GM23248 (cell line): ENCODE data around the gene MMEL1. TPM values are rescaled to one million over a fixed set of nuclear protein-coding genes. Genes with fewer than 3 reads are reported as not detected.
"Not testable (repeated sequence)": the region's sequence is repeated elsewhere in the genome, so short reads cannot be mapped to it uniquely, and the experiment has no call there.

Experiments used
- DNase-seq: peaks from one replicate; pipeline ENCODE4 v3.0.0-alpha.2; 2015
- H2AFZ ChIP-seq: fragments of 200-600 bp; sonication (generic); 2 replicates; pipeline ENCODE4 v1.6.1; 2016; ENCODE audit warnings: antibody characterized with exemption
- H3F3A ChIP-seq: fragments of 200-600 bp; sonication (generic); 2 replicates; pipeline ENCODE4 v1.6.1; 2016; ENCODE audit warnings: mild to moderate bottlenecking, antibody characterized with exemption, mixed run types; ENCODE audit not compliant: insufficient read depth
- H3K27ac ChIP-seq: fragments of 200-600 bp; sonication (generic); 2 replicates; pipeline ENCODE4 v1.5.1; 2016; ENCODE audit warnings: mild to moderate bottlenecking
- H3K27me3 ChIP-seq: fragments of 200-600 bp; sonication (generic); replicated peaks from 2 replicates; pipeline ENCODE4 v1.6.1; 2016; ENCODE audit warnings: mild to moderate bottlenecking; ENCODE audit not compliant: insufficient read depth
- H3K36me3 ChIP-seq: fragments of 200-600 bp; sonication (generic); 2 replicates; pipeline ENCODE4 v1.6.1; 2016; ENCODE audit warnings: low read depth, mild to moderate bottlenecking
- H3K4me1 ChIP-seq: fragments of 200-600 bp; sonication (generic); 2 replicates; pipeline ENCODE4 v1.6.1; 2016; ENCODE audit warnings: mild to moderate bottlenecking; ENCODE audit not compliant: insufficient read depth
- H3K4me2 ChIP-seq: fragments of 200-600 bp; sonication (generic); one replicate; pipeline ENCODE4 v1.6.1; 2016; ENCODE audit warnings: mild to moderate bottlenecking; ENCODE audit not compliant: unreplicated experiment
- H3K4me3 ChIP-seq: fragments of 200-600 bp; sonication (generic); 2 replicates; pipeline ENCODE4 v1.5.1; 2016; ENCODE audit warnings: mild to moderate bottlenecking
- H3K79me2 ChIP-seq: fragments of 200-600 bp; sonication (generic); 2 replicates; pipeline ENCODE4 v1.6.1; 2016; ENCODE audit warnings: mild to moderate bottlenecking; ENCODE audit not compliant: insufficient read depth
- H3K9ac ChIP-seq: fragments of 200-600 bp; sonication (generic); 2 replicates; pipeline ENCODE4 v1.6.1; 2016; ENCODE audit warnings: mild to moderate bottlenecking
- H3K9me2 ChIP-seq: fragments of 200-600 bp; sonication (generic); 2 replicates; pipeline ENCODE4 v1.6.1; 2016; ENCODE audit warnings: mixed run types, mild to moderate bottlenecking, moderate library complexity; ENCODE audit not compliant: insufficient read depth
- H3K9me3 ChIP-seq: fragments of 200-600 bp; sonication (generic); one replicate; pipeline ENCODE4 v1.6.1; 2017; ENCODE audit warnings: low read depth
- H4K20me1 ChIP-seq: fragments of 200-600 bp; sonication (generic); 2 replicates; pipeline ENCODE4 v1.6.0; 2016; ENCODE audit not compliant: insufficient read depth
- EZH2 ChIP-seq: fragments of 200-600 bp; sonication (generic); IDR thresholded peaks from 2 replicates; pipeline ENCODE4 v1.6.1; 2018; ENCODE audit warnings: antibody characterized with exemption, mild to moderate bottlenecking; ENCODE audit not compliant: insufficient read depth, poor library complexity, severe bottlenecking
- EZH2phosphoT487 ChIP-seq: fragments of 200-600 bp; sonication (generic); IDR thresholded peaks from 2 replicates; pipeline ENCODE4 v1.6.1; 2018; ENCODE audit warnings: antibody characterized with exemption, moderate library complexity, mild to moderate bottlenecking, low read depth; ENCODE audit not compliant: insufficient read depth
- WGBS, 2 experiments: methylation state at CpG; one replicate each; pipeline ENCODE4 v1.1.6; 2015 to 2017; ENCODE audit warnings: low lambda C conversion rate in 2 of 2, low coverage in 1 of 2; ENCODE audit errors: missing lambda C conversion rate in 2 of 2; 5-methylcytosine and 5-hydroxymethylcytosine counted together
- in situ Hi-C: fragments of 300-500 bp; cut with MboI; formaldehyde crosslinking; loops from 2 replicates; pipeline ENCODE4 v1.15.0; 2020
- polyA plus RNA-seq: library from polyadenylated mRNA; unstranded; fragments of >200 nt; fragmentation: Nextera tagmentation; extraction: Ambion mirVana; gene quantifications from 2 replicates; pipeline ENCODE4 v1.2.1, GENCODE V29; 2016
- total RNA-seq: library from RNA; depleted of rRNA; stranded (reverse); fragments of >200 nt; shearing (Covaris generic); gene quantifications from 2 replicates; pipeline ENCODE4 v1.2.3, GENCODE V29; 2014

The MMEL1 gene
- total and polyA plus RNA-seq, 2 experiments from 2014 or later: not detected

DNA sequence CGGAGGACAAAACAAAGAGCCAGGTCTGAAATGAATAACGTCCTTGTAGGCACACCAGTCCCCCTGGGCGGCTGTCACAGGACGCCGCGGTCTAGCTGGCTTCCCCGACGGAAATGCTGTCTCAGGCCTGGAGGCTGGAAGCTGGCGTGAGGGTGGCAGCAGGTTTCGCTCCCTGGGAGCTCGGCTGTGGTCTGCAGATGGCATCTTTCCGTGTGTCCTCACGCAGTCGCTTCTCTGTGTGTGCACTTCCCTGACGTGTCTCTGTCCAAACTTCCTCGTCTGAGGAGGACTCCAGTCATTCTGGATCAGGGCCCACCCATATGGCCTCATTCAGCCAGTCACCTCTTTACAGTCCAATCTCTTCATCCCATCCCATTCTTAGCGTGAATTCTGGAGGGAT is 62.5 kb downstream of the MMEL1 start:
- 51 to 62% methylated on average over 15 to 17 of the region's 17 CpGs for WGBS, 2 experiments
- H3K27ac ChIP-seq: no peak overlapping the region
- no peak overlapping the region for H3K9ac ChIP-seq
- no peak for TF ChIP-seq EZH2
- TF ChIP-seq EZH2phosphoT487: no peak
- no peaks in the 10 kb centered on the region for H3K36me3 ChIP-seq
- no peaks in the 10 kb centered on the region for H3K9me2 ChIP-seq
- no peak for DNase-seq
- H3K27me3 ChIP-seq: peaks cover 32% of the 10 kb centered on the region
- H4K20me1 ChIP-seq: no peaks in the 10 kb centered on the region
- no peaks in the 10 kb centered on the region for H3K4me1 ChIP-seq
- in situ Hi-C loops: no loop called here
- no peak overlapping the region for H3K4me3 ChIP-seq
- H3K9me3 ChIP-seq: no peaks in the 10 kb centered on the region
- H3K4me2 ChIP-seq: no peak overlapping the region
- no peaks in the 10 kb centered on the region for H3K79me2 ChIP-seq
- H2AFZ ChIP-seq: no peak overlapping the region
- no peaks in the 10 kb centered on the region for H3F3A ChIP-seq

DNA sequence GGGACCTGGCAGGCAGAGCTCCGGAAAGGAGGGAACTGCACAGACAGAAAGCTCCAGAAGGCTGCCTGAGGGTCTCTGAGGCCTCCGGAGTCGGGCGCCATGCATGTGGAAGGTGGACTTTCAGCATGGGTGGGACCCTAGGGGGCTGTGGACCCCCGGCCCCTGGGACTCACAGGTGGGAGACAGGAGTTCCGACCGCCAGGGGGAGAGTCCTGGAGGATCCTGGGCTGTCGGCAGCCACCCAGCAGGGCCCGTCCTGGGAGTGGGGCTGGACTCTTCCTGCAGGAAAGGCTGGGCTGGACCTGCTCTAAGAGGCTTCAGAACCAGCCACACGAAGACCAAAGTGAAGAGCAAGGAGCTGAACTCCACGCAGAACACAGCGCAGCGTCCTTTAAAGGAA is 63.1 kb downstream of the MMEL1 start:
- 59 to 65% methylated on average over 13 of the region's 13 CpGs for WGBS, 2 experiments
- in situ Hi-C loops, H3K9me3 ChIP-seq, DNase-seq, H3F3A ChIP-seq, H3K9me2 ChIP-seq, H2AFZ ChIP-seq, H4K20me1 ChIP-seq, H3K79me2 ChIP-seq, H3K4me1 ChIP-seq, H3K9ac ChIP-seq, H3K27ac ChIP-seq, H3K4me3 ChIP-seq, H3K36me3 ChIP-seq, H3K4me2 ChIP-seq: not testable (repeated sequence)
- peaks cover 37% of the 10 kb centered on the region for H3K27me3 ChIP-seq

DNA sequence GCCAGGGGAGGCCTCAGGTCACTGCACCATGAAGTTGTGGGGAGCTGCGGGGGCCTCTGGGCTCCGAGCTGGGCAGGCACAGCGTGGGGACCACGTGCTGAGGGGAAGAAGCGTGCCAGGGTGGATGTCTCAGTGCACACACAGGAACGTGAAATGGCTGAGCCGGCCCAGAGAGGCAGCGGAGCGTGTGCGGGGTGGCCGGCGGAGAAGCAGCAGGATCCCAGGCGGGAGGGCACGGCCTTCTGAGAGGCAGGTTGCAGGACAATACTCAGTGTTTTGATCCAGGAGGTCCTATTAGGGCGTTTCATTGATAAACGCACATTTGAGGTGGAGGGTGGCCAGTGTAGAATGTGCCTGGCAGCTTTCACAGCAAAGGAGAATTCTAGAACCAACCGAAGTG is 63.8 kb downstream of the MMEL1 start:
- H3K4me2 ChIP-seq: no peak overlapping the region
- H2AFZ ChIP-seq: no peak overlapping the region
- H3K9ac ChIP-seq: no peak overlapping the region
- no peaks in the 10 kb centered on the region for H3K9me2 ChIP-seq
- peaks cover 32% of the 10 kb centered on the region for H3K27me3 ChIP-seq
- no peaks in the 10 kb centered on the region for H3K4me1 ChIP-seq
- DNase-seq: no peak
- no peak overlapping the region for H3K4me3 ChIP-seq
- no peaks in the 10 kb centered on the region for H3K79me2 ChIP-seq
- TF ChIP-seq EZH2 (no peak), EZH2phosphoT487 (no peak)
- in situ Hi-C loops: no loop called here
- H3K9me3 ChIP-seq: no peaks in the 10 kb centered on the region
- H3K36me3 ChIP-seq: no peaks in the 10 kb centered on the region
- no peak overlapping the region for H3K27ac ChIP-seq
- no peaks in the 10 kb centered on the region for H4K20me1 ChIP-seq
- 63 to 78% methylated on average over 15 to 17 of the region's 17 CpGs for WGBS, 2 experiments
- no peaks in the 10 kb centered on the region for H3F3A ChIP-seq

DNA sequence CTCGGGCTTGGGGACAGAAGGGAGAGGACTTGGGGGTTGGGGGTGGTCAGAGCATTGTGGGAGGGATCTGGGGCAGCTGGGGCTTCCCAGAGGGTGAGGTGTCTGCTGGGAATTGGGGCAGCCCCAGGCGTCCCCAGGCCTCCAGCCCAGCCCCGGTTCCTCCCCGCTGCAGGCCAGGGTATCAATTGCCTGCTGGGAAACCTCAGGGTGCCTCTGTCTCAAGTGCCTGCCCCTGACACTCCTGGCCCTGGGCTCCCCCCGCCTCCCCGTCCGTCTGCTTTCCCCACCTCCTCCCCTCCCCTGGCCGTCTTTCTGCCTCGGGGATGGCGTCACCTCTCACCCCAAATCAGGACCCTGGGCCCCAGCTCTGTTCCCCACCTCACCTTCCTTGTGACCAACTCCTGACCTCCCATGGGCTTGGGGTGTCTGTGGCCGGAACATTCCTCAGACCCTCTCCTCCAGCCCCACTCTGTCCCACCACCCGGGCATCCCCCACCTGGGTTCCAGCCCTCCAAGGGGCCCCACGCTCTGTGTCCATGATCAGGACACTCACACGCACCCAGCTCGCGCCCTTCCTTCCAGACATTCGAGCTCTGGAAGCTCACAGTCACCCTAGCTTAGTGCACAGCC is 64.5 kb downstream of the MMEL1 start:
- H3K36me3 ChIP-seq, H3K4me2 ChIP-seq, H3K9me2 ChIP-seq, H3K9ac ChIP-seq, H3F3A ChIP-seq, DNase-seq, H3K4me1 ChIP-seq, H3K27ac ChIP-seq, H2AFZ ChIP-seq, H3K79me2 ChIP-seq, H3K4me3 ChIP-seq, H3K9me3 ChIP-seq, H4K20me1 ChIP-seq, in situ Hi-C loops: not testable (repeated sequence)
- peaks cover 25% of the 10 kb centered on the region for H3K27me3 ChIP-seq
- WGBS, 2 experiments: 16 to 26% methylated on average over 5 to 8 of the region's 17 CpGs

DNA sequence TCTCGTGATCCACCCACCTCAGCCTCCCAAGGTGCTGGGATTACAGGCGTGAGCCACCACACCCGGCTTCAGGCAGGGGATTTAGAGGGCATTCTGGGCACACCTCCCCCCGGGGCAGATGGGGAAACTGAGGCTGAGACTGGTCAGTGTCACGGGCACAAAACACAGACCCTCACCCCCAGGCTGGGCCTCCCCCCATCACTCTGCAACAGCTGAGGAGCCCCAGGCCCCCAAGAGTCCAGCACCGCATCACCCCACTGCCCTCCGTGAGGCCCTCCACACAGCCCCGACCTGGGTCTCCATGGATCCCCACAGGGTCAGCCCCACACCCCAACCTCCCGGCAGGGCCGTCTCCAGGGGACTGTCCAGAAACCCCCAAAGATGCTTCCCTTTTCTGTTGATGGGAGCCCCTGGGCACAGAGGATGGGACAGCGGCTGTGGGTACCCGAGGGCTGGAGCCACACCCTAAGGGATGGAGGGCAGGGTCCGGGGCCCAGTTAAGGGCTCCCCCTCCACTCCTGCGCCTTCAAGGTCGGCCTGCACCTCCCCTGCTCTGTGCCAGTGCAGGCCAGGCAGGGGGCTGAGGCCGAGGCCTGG is 65.6 kb downstream of the MMEL1 start:
- no peaks in the 10 kb centered on the region for H3K9me3 ChIP-seq
- H3K4me2 ChIP-seq: no peak overlapping the region
- 40 to 52% methylated on average over 15 to 16 of the region's 16 CpGs for WGBS, 2 experiments
- H3K4me1 ChIP-seq: no peaks in the 10 kb centered on the region
- H3K79me2 ChIP-seq: no peaks in the 10 kb centered on the region
- no peaks in the 10 kb centered on the region for H3F3A ChIP-seq
- no peak overlapping the region for H3K4me3 ChIP-seq
- H3K9ac ChIP-seq: no peak overlapping the region
- H4K20me1 ChIP-seq: no peaks in the 10 kb centered on the region
- H2AFZ ChIP-seq: no peak overlapping the region
- in situ Hi-C loops: no loop called here
- no peaks in the 10 kb centered on the region for H3K9me2 ChIP-seq
- no peak for DNase-seq
- no peaks in the 10 kb centered on the region for H3K36me3 ChIP-seq
- no peak overlapping the region for H3K27ac ChIP-seq
- peaks cover 23% of the 10 kb centered on the region for H3K27me3 ChIP-seq
- TF ChIP-seq EZH2phosphoT487: no peak
- no peak for TF ChIP-seq EZH2
